ENCODE results near the gene PERP. TPM values are rescaled to one million over a fixed set of nuclear protein-coding genes. Genes with fewer than 3 reads are reported as not detected.

PERP gene
- total RNA-seq, 1 experiment from 2014 or later: 85.9 TPM

GRCh38 chr6:138087593-138088325 is 19.5 kb downstream of the PERP start (continued):
- TF ChIP-seq TCF7L2 (IDR thresholded peaks at IDR 0.05; ENCODE audit: borderline replicate concordance, extremely low read depth, insufficient read depth, insufficient read length) (peak; percentile 88), POLR2AphosphoS5 (IDR thresholded peaks at IDR 0.05; ENCODE audit: low read depth, low read length) (peak; percentile 22; the same call in 1 of the 2 replicates), EZH2 (IDR thresholded peaks at IDR 0.05) (no peak), EZH2phosphoT487 (IDR thresholded peaks at IDR 0.05; ENCODE audit: borderline replicate concordance) (no peak), ZFX (IDR thresholded peaks at IDR 0.05) (no peak), SRF (IDR thresholded peaks at IDR 0.05; ENCODE audit: low read depth) (no peak; the same call in 1 of the 2 replicates), EGR1 (IDR thresholded peaks at IDR 0.05; ENCODE audit: low read depth) (0 out of 2 replicates have a peak, but pooled peaks have one; percentile 26), CEBPB (IDR thresholded peaks at IDR 0.05; ENCODE audit: low read depth) (peak; percentile 47)

- H3K9me3 ChIP-seq (ENCODE audit: control insufficient read depth in 1 of 2, insufficient read depth in 1 of 2, low read depth in 1 of 2, low read length in 2 of 2): no peaks in the 10 kb centered on the region
- RAD21 ChIA-PET (ENCODE audit: low non-redundant PET in 1 of 2, low total read pairs in 2 of 2, uncharacterized antibody in 2 of 2, unreplicated experiment in 2 of 2): no interaction called here
- intact Hi-C loops (cut with micrococcal nuclease): loop anchor here (5.0 kb wide), 1 partner anchor 79 kb away; no protein-coding TSS in a partner anchor
- peak overlapping the region; percentile 80 for H3K4me2 ChIP-seq (ENCODE audit: low read length)
- H3K9me2 ChIP-seq (ENCODE audit: insufficient read depth): no peaks in the 10 kb centered on the region
- no peaks in the 10 kb centered on the region; the same call in 1 of the 2 replicates for H3K27me3 ChIP-seq (ENCODE audit: insufficient read depth, low read length)
- peak overlapping the region; percentile 3 for H2AFZ ChIP-seq (ENCODE audit: low read depth, low read length, poor library complexity, severe bottlenecking)
- H3K36me3 ChIP-seq (ENCODE audit: control insufficient read depth in 1 of 2, insufficient read depth in 2 of 2, low read length in 2 of 2): peaks cover 0 to 5% of the 10 kb centered on the region in 2 experiments; a peak in 2 of 4 replicates
- ATAC-seq: peak; percentile 69
- DNase-seq (ENCODE audit: low read depth, low spot score): peak; percentile 85
- H3K79me2 ChIP-seq (ENCODE audit: insufficient read depth, low read length): no peaks in the 10 kb centered on the region
- TF ChIP-seq MAX (IDR thresholded peaks at IDR 0.05) (peak; percentile 63), CEBPB (IDR thresholded peaks at IDR 0.05; ENCODE audit: low read depth) (peak; percentile 64), SIN3A (IDR thresholded peaks at IDR 0.05; ENCODE audit: low read depth) (peak; percentile 65), YY1 (IDR thresholded peaks at IDR 0.05; ENCODE audit: extremely low read depth, insufficient replicate concordance, low read depth, low read length) (no peak), CBX3 (IDR thresholded peaks at IDR 0.05; ENCODE audit: low read depth) (peak; percentile 93), TCF7L2 (IDR thresholded peaks at IDR 0.05; ENCODE audit: borderline replicate concordance, extremely low read depth, insufficient read depth, insufficient read length) (peak; percentile 61), JUND (IDR thresholded peaks at IDR 0.05) (peak; percentile 95), SRF (IDR thresholded peaks at IDR 0.05; ENCODE audit: low read depth) (peak; percentile 53; the same call in 1 of the 2 replicates), SP1 (IDR thresholded peaks at IDR 0.05; ENCODE audit: low read depth) (peak; percentile 81), REST (IDR thresholded peaks at IDR 0.05; ENCODE audit: low read depth) (no peak), FOSL1 (IDR thresholded peaks at IDR 0.05; ENCODE audit: low read depth) (peak; percentile 88), CTCF (IDR thresholded peaks at IDR 0.05 in 2 of 3, conservative IDR thresholded peaks at IDR 0.05 in 1 of 3; ENCODE audit: borderline replicate concordance in 1 of 3, insufficient read depth in 1 of 3, low read depth in 2 of 3, low read length in 2 of 3) (no peak), POLR2AphosphoS5 (IDR thresholded peaks at IDR 0.05; ENCODE audit: low read depth, low read length) (peak; percentile 47)
- H3K27ac ChIP-seq (ENCODE audit: low read depth, low read length): peak overlapping the region; percentile 83
- peak overlapping the region in 1 of 2 experiments; percentile 34; a peak in 3 of 4 replicates for H3K4me3 ChIP-seq (replicated peaks in 1 of 2; ENCODE audit: low read depth in 1 of 2, low read length in 2 of 2)
- H3K9ac ChIP-seq (ENCODE audit: low read length): no peak overlapping the region
- POLR2A ChIA-PET: interaction anchor here (1.1 kb wide), 1 partner anchor 19 kb away, joined by 6 read pairs; no protein-coding TSS in a partner anchor
- H4K20me1 ChIP-seq (ENCODE audit: insufficient read depth): no peaks in the 10 kb centered on the region
- no TSS peak for BruUV-seq (replicated peaks)
- peaks cover 44 to 51% of the 10 kb centered on the region in 2 experiments for H3K4me1 ChIP-seq (ENCODE audit: control insufficient read depth in 1 of 2, insufficient read depth in 2 of 2, low read length in 2 of 2)
- CTCF ChIA-PET: interaction anchor here (0.7 to 0.8 kb wide), 2 partner anchors 22 to 24 kb away, joined by 4 read pairs; no protein-coding TSS in a partner anchor
Observed at GRCh38 chr6:138086573-138087196, 20.5 kb downstream of the PERP start.

Data from HCT116 (cell line).